Measurements from ENCODE around the gene FSTL1. TPM values are rescaled to one million over a fixed set of nuclear protein-coding genes. Genes with fewer than 3 reads are reported as not detected.

Gene FSTL1
- total and polyA plus RNA-seq, 2 of the 8 experiments (the other 6 are each of a cell fraction or from before 2014, with no cell fraction given), result 158 to 516 TPM

- Histone ChIP-seq H3K79me2 (ENCODE audit: control insufficient read depth in 1 of 2, insufficient read depth in 2 of 2, low read length in 2 of 2) (no peaks in the 10 kb centered on the region), H3K56ac (replicated peaks; ENCODE audit: insufficient read length, low read depth, low read length) (no peak overlapping the region), H4K5ac (ENCODE audit: insufficient read length, low read depth, low read length) (no peak overlapping the region), H3K27ac (ENCODE audit: low read depth, low read length) (no peak overlapping the region), H3K23me2 (ENCODE audit: low read depth, low read length) (no peaks in the 10 kb centered on the region), H3K4me1 (replicated peaks in 1 of 4; ENCODE audit: control insufficient read depth in 3 of 4, insufficient read depth in 4 of 4, low read length in 3 of 4) (no peaks in the 10 kb centered on the region), H4K91ac (replicated peaks; ENCODE audit: insufficient read length, low read length) (no peak overlapping the region), H4K8ac (ENCODE audit: extremely low read depth, insufficient read depth, low read length) (no peak overlapping the region), H4K20me1 (replicated peaks in 1 of 2; ENCODE audit: control insufficient read depth in 1 of 2, insufficient read depth in 2 of 2, low read length in 2 of 2) (no peaks in the 10 kb centered on the region), H2BK20ac (ENCODE audit: low read length) (no peak overlapping the region), H3K9ac (replicated peaks in 1 of 4; ENCODE audit: extremely low read depth in 1 of 4, low read depth in 3 of 4, low read length in 3 of 4) (no peak overlapping the region), H2AK5ac (ENCODE audit: low read depth, low read length) (no peak overlapping the region), H3K36me3 (ENCODE audit: control insufficient read depth in 2 of 4, insufficient read depth in 4 of 4, low read length in 3 of 4) (no peaks in the 10 kb centered on the region), H3K79me1 (ENCODE audit: low read depth, low read length) (no peaks in the 10 kb centered on the region), H3K23ac (ENCODE audit: insufficient read length) (no peak overlapping the region), H3K4me3 (ENCODE audit: extremely low read depth in 1 of 4, insufficient read depth in 2 of 4, low read depth in 3 of 4, low read length in 4 of 4) (no peak overlapping the region), H3K9me3 (ENCODE audit: insufficient read depth in 2 of 2, low read depth in 1 of 2, low read length in 1 of 2) (no peaks in the 10 kb centered on the region), H3K18ac (ENCODE audit: extremely low read depth, low read length) (no peak overlapping the region), H3K4me2 (ENCODE audit: insufficient read depth in 1 of 2, low read depth in 2 of 2, low read length in 2 of 2) (no peak overlapping the region), H2BK120ac (replicated peaks; ENCODE audit: low read depth, low read length) (no peak overlapping the region), H2BK12ac (ENCODE audit: low read depth, low read length) (no peak overlapping the region), H3K27me3 (replicated peaks in 1 of 4; ENCODE audit: control insufficient read depth in 3 of 4, extremely low read depth in 1 of 4, insufficient read depth in 3 of 4, low read length in 3 of 4) (peaks cover 0 to 2% (median 0%) of the 10 kb centered on the region in 4 experiments; a peak in 1 of 7 replicates), H2BK5ac (ENCODE audit: low read depth, low read length) (no peak overlapping the region), H2BK15ac (ENCODE audit: low read length) (no peak overlapping the region), H3K4ac (replicated peaks; ENCODE audit: insufficient read length, low read depth, low read length) (no peak overlapping the region), H3K14ac (ENCODE audit: insufficient read length) (no peak overlapping the region), H2AFZ (ENCODE audit: low read length) (no peak overlapping the region)
- FAIRE-seq (no peak), DNase-seq (ENCODE audit: low read depth in 1 of 2, low spot score in 2 of 2) (no peak)
- ChIA-PET POLR2A (ENCODE audit: partially characterized antibody) (interaction anchor here (2.7 kb wide), 1 partner anchor 15 kb away, joined by 10 read pairs; the partner anchor contains the start of gene LRRC58), CTCF (ENCODE audit: partially characterized antibody) (interaction anchor here (1.7 kb wide), 1 partner anchor 12 kb away, joined by 6 read pairs; no protein-coding TSS in a partner anchor)
- WGBS, 2 experiments (ENCODE audit: extremely low coverage in 1 of 2, insufficient coverage in 1 of 2, insufficient read length in 1 of 2, insufficient replicate concordance in 2 of 2, low coverage in 1 of 2, low lambda C conversion rate in 2 of 2, missing lambda C conversion rate in 1 of 2), result 65% methylated on average over 1 of the region's 1 CpG; no CpG with 5 or more reads in 1 of the 2 experiments
- no peak for TF ChIP-seq USF2 (IDR thresholded peaks at IDR 0.05; ENCODE audit: low read length)
- no peak for TF ChIP-seq RBBP5 (IDR thresholded peaks at IDR 0.05; ENCODE audit: borderline replicate concordance, low read depth, low read length)
- TF ChIP-seq ASH2L (IDR thresholded peaks at IDR 0.05; ENCODE audit: low read length), result no peak
- TF ChIP-seq BRCA1 (IDR thresholded peaks at IDR 0.05; ENCODE audit: low read depth, low read length), result no peak
- no peak for TF ChIP-seq POLR2A (IDR thresholded peaks at IDR 0.05; ENCODE audit: control extremely low read depth in 1 of 2, low read depth in 2 of 2, low read length in 2 of 2)
- TF ChIP-seq MAFK (IDR thresholded peaks at IDR 0.05; ENCODE audit: low read depth, low read length), result no peak
- TF ChIP-seq TAF7 (optimal IDR thresholded peaks at IDR 0.05; ENCODE audit: borderline replicate concordance, low read depth, low read length), result no peak
- no peak for TF ChIP-seq CTBP2 (IDR thresholded peaks at IDR 0.05; ENCODE audit: borderline replicate concordance, insufficient read depth, insufficient read length, low read length)
- no peak for TF ChIP-seq JUN (IDR thresholded peaks at IDR 0.05; ENCODE audit: low read depth, low read length)
- TF ChIP-seq EP300 (IDR thresholded peaks at IDR 0.05; ENCODE audit: borderline replicate concordance in 1 of 2, low read depth in 2 of 2, low read length in 2 of 2), result no peak
Observed at GRCh38 chr3:120364821-120365220, 86.0 kb downstream of the FSTL1 start.
